Astrocyte (in vitro differentiated cells and primary cell): ENCODE measurements around the gene VGLL4. TPM values are rescaled to one million over a fixed set of nuclear protein-coding genes. Genes with fewer than 3 reads are reported as not detected.

Experiments used
- DNase-seq: peaks from one replicate; pipeline ENCODE4 v3.0.0-alpha.2; 2010; ENCODE audit warnings: low read depth
- FAIRE-seq: peaks from 2 replicates; lab custom pipeline; 2011; peaks lifted over from hg19 to GRCh38; lab: Jason Lieb, UNC
- H2AFZ ChIP-seq: 2 replicates; pipeline ENCODE4 v1.6.0; 2012; ENCODE audit warnings: low read depth, low read length, inconsistent platforms
- H3K27ac ChIP-seq: 2 replicates; pipeline ENCODE4 v1.5.1; 2011; ENCODE audit warnings: low read depth, low read length, inconsistent platforms
- H3K27me3 ChIP-seq: 2 replicates; pipeline ENCODE4 v1.6.0; 2011; ENCODE audit warnings: low read length, inconsistent platforms; ENCODE audit not compliant: insufficient read depth
- H3K36me3 ChIP-seq: 2 replicates; pipeline ENCODE4 v1.5.1; 2011; ENCODE audit warnings: low read length, inconsistent platforms; ENCODE audit not compliant: insufficient read depth
- H3K4me1 ChIP-seq: 2 replicates; pipeline ENCODE4 v1.5.1; 2011; ENCODE audit warnings: low read length, inconsistent platforms; ENCODE audit not compliant: insufficient read depth
- H3K4me2 ChIP-seq: 2 replicates; pipeline ENCODE4 v1.6.0; 2012; ENCODE audit warnings: low read length, inconsistent platforms
- H3K4me3 ChIP-seq: 2 replicates; pipeline ENCODE4 v1.5.1; 2011; ENCODE audit warnings: low read depth, mild to moderate bottlenecking, low read length, inconsistent platforms; ENCODE audit not compliant: insufficient read depth
- H3K79me2 ChIP-seq: 2 replicates; pipeline ENCODE4 v1.6.0; 2012; ENCODE audit warnings: mild to moderate bottlenecking, low read length, inconsistent platforms; ENCODE audit not compliant: insufficient read depth
- H3K9ac ChIP-seq: 2 replicates; pipeline ENCODE4 v1.6.0; 2012; ENCODE audit warnings: mild to moderate bottlenecking, low read length, inconsistent platforms
- H3K9me3 ChIP-seq: 2 replicates; pipeline ENCODE4 v1.5.1; 2012; ENCODE audit warnings: low read depth, mild to moderate bottlenecking, low read length, inconsistent platforms; ENCODE audit not compliant: insufficient read depth
- H4K20me1 ChIP-seq: 2 replicates; pipeline ENCODE4 v1.6.0; 2012; ENCODE audit warnings: low read length, inconsistent platforms; ENCODE audit not compliant: insufficient read depth
- H3K27ac Mint-ChIP-seq: one replicate; pipeline ENCODE4 v1.8.0; 2021; ENCODE audit warnings: mild to moderate bottlenecking, mixed read lengths; ENCODE audit not compliant: unreplicated experiment
- H3K27me3 Mint-ChIP-seq: one replicate; pipeline ENCODE4 v1.8.0; 2021; ENCODE audit warnings: low read depth, mixed read lengths; ENCODE audit not compliant: unreplicated experiment
- H3K36me3 Mint-ChIP-seq: one replicate; pipeline ENCODE4 v1.8.0; 2021; ENCODE audit warnings: low read depth, mixed read lengths; ENCODE audit not compliant: unreplicated experiment
- H3K4me1 Mint-ChIP-seq: one replicate; pipeline ENCODE4 v1.8.0; 2021; ENCODE audit warnings: low read depth, mixed read lengths; ENCODE audit not compliant: unreplicated experiment
- H3K4me3 Mint-ChIP-seq: one replicate; pipeline ENCODE4 v1.8.0; 2021; ENCODE audit warnings: mild to moderate bottlenecking, moderate library complexity, mixed read lengths; ENCODE audit not compliant: unreplicated experiment
- H3K9me3 Mint-ChIP-seq: one replicate; pipeline ENCODE4 v1.8.0; 2021; ENCODE audit warnings: mild to moderate bottlenecking, mixed read lengths; ENCODE audit not compliant: unreplicated experiment
- CTCF ChIP-seq: IDR thresholded peaks from 2 replicates; pipeline ENCODE4 v1.5.1; 2011; ENCODE audit warnings: low read depth, mild to moderate bottlenecking, inconsistent platforms, low read length, moderate library complexity; ENCODE audit not compliant: insufficient read depth
- EZH2 ChIP-seq: IDR thresholded peaks from 2 replicates; pipeline ENCODE4 v1.6.1; 2012; ENCODE audit warnings: mild to moderate bottlenecking, low read length, inconsistent platforms; ENCODE audit not compliant: insufficient read depth
- total RNA-seq: library from RNA; stranded (reverse); gene quantifications from 2 replicates; pipeline ENCODE4 v1.2.1, GENCODE V29; 2021

The VGLL4 gene
- total RNA-seq, 1 donor from 2014 or later = 70.3 TPM

- Mint-ChIP-seq H3K4me3 (no peak overlapping the region), H3K4me1 (peaks cover 3% of the 10 kb centered on the region), H3K36me3 (peaks cover 2% of the 10 kb centered on the region), H3K27me3 (no peaks in the 10 kb centered on the region), H3K9me3 (no peaks in the 10 kb centered on the region), H3K27ac (no peak overlapping the region)
- H3K4me1 ChIP-seq = peaks cover 5% of the 10 kb centered on the region
- H4K20me1 ChIP-seq = no peaks in the 10 kb centered on the region
- H2AFZ ChIP-seq = no peak overlapping the region
- FAIRE-seq = no peak
- H3K4me3 ChIP-seq = no peak overlapping the region
- no peak overlapping the region for H3K4me2 ChIP-seq
- no peak overlapping the region for H3K9ac ChIP-seq
- H3K9me3 ChIP-seq = no peaks in the 10 kb centered on the region
- peak; percentile 40 for TF ChIP-seq CTCF
- TF ChIP-seq EZH2 = no peak
- no peak for DNase-seq
- H3K27me3 ChIP-seq = no peaks in the 10 kb centered on the region
- no peaks in the 10 kb centered on the region for H3K36me3 ChIP-seq
- H3K79me2 ChIP-seq = no peaks in the 10 kb centered on the region
- H3K27ac ChIP-seq = no peak overlapping the region
Observed at GRCh38 chr3:11655196-11655928, 11.6 kb upstream of the VGLL4 start.

GRCh38 chr3:11654166-11654565 lies 10.5 kb upstream of the VGLL4 start:
- Histone ChIP-seq H3K36me3 (no peaks in the 10 kb centered on the region), H3K79me2 (no peaks in the 10 kb centered on the region), H3K27me3 (no peaks in the 10 kb centered on the region), H3K27ac (no peak overlapping the region), H3K9me3 (no peaks in the 10 kb centered on the region), H2AFZ (no peak overlapping the region), H4K20me1 (no peaks in the 10 kb centered on the region), H3K4me2 (no peak overlapping the region), H3K4me3 (no peak overlapping the region), H3K4me1 (peaks cover 5% of the 10 kb centered on the region), H3K9ac (no peak overlapping the region)
- Mint-ChIP-seq H3K36me3 (peaks cover 2% of the 10 kb centered on the region), H3K27me3 (no peaks in the 10 kb centered on the region), H3K4me3 (no peak overlapping the region), H3K27ac (no peak overlapping the region), H3K4me1 (peaks cover 3% of the 10 kb centered on the region), H3K9me3 (no peaks in the 10 kb centered on the region)
- FAIRE-seq (no peak), DNase-seq (no peak)
- TF ChIP-seq CTCF = no peak
